Stimulated activated CD8-positive, alpha-beta memory T cell treated with anti-CD3 and anti-CD28 coated beads, Interleukin-12 subunit alpha, Interleukin-12 subunit beta, amount 100 ng/mL, for 1 hour (primary cell): ENCODE results near the gene TCTN2.

Experiments
- DNase-seq: peaks from one replicate; pipeline ENCODE4 v3.0.0-alpha.2; 2020; ENCODE audit warnings: low read depth

Gene TCTN2

GRCh38 chr12:123686636-123687190, 15.8 kb downstream of the TCTN2 start:
- DNase-seq = no peak

DNA sequence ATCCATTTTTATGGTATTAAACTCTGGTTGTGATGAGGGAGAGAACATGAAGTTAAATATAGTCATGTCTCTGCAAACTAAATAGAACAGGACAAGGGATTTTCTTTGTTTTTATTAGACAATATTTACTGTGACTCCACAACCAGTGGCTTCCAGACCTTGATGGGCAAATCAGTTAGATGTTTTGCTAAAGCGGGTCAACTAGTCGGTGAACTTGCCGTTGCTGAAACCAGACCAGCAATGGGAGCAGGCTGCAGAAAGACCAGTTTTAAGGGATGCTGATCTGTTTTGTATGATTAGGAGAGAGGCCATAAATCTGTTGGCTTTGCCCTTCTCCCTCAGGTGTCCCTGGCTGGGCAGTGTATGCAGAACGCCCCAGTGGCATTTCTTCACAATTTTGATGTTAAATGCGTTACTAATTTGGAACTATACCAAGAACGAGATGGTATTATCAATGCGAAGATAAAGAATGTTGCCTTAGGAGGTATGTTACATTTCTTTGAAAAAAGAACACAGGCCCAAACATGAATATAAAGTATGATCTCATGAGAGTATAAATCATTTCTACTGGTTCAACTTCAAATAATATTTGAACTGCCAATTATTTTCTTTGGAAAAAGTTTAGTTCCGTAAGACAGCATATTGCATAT, 19.4 kb downstream of the TCTN2 start:
- DNase-seq = no peak

DNA sequence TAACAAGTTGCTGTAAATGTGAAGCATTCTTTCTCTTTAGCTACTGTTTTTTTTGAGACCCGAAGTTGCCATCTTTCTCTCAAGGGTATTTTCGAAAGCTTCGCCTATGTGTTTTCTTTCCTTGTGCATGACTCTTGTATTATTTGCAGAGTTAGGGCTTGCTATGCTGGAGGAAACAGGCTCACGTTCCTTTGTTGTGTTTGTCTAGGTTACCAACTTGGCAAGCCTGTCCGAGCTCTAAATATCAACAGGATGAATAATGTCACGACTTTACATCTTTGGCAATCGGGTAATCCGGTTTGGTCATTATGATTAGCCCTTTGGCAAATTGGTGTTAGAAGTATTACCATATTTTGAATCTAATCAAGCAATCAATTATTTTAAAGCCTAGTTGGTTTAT, 25.3 kb downstream of the TCTN2 start:
- no peak for DNase-seq

- no peak for DNase-seq
Observed at GRCh38 chr12:123696646-123697045, 25.7 kb downstream of the TCTN2 start.

DNA sequence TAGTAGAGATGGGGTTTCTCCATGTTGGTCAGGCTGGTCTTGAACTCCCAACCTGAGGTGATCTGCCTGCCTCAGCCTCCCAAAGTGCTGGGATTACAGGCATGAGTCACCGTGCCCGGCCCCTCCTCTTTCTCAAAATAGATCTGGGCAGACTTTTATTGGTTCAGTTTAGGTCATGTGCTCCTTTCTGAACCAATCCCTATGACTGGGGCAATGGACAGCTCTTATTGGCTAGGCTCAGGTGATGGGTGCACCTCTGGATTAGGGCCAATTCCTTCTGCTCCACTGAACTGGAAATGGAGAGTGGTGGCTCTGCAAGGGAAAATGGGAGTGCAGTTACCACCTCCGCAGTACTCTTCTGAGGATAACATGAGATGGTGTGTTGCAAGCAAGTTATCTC, 35.0 kb downstream of the TCTN2 start:
- DNase-seq = no peak

DNA sequence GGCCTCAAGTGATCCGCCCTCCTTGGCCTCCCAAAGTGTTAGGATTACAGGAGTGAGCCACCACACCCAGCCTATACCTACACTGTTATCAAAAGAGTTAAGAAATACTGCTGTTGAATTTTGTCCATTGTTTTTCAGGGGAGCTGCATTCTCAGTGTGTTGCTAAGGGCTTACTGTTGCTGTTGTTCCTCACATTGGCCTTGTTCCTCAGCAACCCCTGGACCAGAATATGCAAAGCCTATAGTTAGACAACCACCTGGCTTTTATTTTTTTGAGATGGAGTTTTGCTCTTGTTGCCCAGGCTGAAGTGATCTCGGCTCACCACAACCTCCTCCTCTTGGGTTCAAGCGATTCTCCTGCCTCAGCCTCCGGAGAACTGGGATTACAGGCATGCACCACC, 36.6 kb downstream of the TCTN2 start:
- no peak for DNase-seq

DNA sequence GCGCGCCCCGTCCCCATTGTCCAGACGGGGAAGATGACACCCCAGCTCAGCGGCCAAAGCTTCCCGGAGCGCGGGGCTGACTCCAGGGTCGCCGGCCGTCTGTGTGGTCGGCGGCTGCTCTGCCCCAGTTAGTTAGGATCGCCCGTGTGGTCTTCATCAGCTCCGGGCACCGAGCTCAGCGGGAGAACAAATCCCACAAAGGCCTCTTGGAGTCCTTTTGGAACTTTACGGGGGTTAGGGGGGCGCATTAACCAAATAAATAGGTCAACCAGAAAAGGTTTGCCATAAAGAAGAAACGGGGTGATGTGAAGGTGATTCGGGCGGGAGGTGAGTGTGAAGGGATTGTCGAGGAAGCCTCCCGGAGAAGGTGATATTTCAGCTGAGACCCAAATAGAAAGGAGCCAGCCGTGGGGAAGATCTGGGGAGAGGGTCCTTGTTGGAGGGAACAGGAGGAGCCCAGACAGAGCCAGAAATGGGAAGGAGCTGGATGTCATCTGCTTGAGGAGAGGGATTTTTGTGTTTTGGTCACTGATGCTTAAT, 41.9 kb downstream of the TCTN2 start:
- no peak for DNase-seq

DNA sequence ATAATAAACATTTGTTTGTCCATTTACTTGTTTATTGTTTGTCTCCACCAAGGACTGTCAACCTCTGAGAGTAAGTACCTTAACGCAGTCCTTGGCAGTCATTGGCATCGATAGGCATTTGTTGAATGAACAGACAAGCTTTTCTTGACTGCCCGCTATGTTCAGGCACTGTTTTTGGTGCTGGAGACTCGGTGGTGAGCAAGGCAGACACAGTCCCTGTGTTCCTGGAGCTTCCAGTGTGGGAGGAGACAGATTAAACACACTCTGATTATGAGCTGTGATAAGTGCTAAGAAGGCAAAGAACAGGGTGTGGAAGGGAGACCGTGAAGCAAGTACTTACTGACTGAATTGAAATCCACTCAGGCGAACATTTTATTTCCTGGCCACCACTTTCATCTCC, 42.5 kb downstream of the TCTN2 start:
- no peak for DNase-seq

GRCh38 chr12:123713823-123714585, 43.1 kb downstream of the TCTN2 start:
- DNase-seq = no peak

DNA sequence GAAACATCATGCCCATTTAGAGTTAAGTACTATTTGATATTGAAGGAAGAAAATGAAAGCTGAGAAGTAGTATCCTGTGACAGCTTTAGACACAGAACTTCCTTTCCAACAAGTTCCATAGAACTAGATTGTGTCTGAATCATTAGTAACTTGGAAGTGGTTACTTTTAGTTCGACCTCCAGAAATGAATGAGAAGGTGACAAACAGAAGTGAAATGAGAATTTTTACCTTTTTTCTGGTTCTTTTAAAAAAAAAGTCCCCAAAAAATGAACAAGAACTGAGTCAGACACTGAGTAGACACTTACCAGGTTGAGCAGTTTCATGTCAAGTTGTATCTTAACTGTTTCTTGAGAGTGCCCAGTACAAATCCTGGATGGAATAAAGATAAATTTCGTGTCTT, 44.3 kb downstream of the TCTN2 start:
- DNase-seq = no peak

DNA sequence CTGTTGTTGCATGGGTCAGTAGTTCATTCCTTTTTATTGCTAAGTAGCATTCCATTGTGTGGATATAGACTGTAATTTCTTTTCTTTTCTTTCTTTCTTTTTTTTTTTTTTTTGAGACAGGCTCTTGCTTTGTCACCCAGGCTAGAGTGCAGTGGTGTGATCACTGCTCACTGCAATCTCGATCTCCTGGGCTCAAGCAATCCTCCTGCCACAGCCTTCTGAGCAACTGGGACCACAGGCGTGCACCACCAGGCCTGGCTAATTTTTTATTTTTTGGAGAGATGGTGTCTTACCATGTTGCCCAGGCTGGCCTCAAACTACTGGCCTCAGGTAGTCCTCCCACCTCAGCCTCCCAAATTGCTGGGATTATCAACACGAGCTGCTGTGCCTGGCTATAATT, 46.4 kb downstream of the TCTN2 start:
- DNase-seq = no peak

GRCh38 chr12:123720141-123720814, 49.4 kb downstream of the TCTN2 start:
- no peak for DNase-seq

DNA sequence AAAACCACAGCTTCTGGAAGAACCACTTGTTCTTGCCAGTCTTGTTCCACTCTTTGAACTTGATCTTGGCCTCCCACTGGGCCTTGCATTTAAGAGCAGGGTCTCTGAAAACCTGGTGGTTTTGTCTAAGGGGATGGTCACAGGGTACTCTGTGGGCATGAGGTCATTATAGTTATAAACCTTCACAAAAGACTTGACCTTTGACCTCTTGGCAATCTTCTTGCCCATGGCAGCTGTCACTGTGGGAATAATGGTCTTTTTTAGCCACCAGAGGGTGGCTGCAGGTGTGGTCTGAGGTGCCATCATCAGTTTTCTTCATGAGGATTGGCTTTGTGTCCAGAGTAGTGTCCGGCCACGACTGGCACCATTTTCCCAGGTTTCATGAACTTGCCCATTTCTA, 50.3 kb downstream of the TCTN2 start:
- DNase-seq = no peak

DNA sequence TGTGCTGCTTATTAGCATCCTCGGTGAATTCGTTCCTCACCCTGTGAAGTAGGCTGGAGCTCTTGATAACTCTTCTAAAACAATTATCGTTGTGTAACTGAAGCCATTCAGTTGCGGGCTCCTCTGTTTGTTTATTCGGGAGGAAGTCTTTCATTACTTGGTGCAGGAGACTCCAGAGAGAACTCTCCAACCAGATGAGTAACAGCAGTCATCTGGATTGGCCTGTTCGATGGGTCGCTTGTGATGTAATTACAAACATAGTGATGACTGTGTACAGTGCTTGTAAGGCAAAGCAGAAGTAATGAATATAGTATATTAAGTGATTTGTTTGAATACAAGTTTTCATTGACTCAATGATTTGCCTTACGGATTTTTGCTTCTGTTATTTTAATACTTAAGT, 52.1 kb downstream of the TCTN2 start:
- no peak for DNase-seq

DNA sequence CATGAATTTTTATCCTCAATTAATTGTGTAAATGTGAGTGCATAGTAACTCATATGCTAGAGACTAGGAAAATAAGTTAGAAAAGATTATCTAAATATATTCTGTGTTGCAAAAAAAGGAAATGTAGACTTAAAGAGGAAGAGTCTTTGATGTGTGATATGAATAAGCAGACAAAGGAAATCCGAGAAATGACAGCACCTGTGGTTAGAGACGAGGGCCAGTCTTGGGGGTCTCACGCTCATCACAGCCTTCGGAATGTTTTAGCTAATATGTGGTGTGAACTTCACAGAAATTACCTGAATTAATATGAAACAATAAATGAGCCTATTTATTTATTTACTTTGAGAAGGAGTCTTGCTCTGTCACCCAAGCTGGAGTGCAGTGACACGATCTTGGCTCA, 52.9 kb downstream of the TCTN2 start:
- DNase-seq = no peak

- DNase-seq = no peak
Observed at GRCh38 chr12:123726244-123726643, 55.3 kb downstream of the TCTN2 start.

DNA sequence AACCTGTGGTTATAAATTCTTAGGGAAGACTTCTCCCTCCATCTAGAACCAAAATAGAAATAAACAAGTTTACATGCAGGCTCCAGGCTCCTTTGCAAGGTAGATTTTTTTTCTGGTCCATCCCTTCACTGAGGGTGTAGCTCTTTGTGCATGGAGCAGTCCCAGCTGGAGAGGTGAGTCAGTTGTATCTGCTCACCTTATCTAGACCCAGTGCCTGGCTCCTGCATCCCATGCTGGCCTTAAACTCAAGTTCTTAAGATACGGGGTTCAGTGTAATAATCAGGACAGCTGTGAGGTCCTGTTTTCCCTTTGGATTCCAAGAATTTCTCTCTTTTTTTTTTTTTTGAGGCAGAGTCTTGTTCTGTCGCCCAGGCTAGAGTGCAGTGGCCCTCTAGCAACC, 56.0 kb downstream of the TCTN2 start:
- DNase-seq = no peak

DNA sequence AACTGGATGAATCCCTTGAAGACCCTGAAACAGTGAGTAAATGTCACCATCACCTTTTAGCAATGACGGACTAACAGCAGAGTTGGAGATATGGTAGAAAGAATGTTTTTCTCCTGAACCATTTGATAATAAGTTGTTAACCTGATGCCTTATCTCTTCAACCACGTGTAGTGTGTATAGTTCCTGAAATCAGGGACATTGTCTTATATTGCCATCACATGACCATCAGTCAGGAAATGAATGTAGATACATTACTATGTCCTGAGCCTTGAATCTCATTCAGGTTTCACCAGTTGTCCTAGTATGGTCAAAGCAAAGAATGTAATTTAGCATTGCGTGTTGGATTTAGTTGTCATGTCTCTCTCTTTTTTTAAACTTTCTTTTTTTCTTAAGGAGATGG, 57.0 kb downstream of the TCTN2 start:
- DNase-seq = no peak

GRCh38 chr12:123731596-123731995, 60.7 kb downstream of the TCTN2 start:
- no peak for DNase-seq

DNA sequence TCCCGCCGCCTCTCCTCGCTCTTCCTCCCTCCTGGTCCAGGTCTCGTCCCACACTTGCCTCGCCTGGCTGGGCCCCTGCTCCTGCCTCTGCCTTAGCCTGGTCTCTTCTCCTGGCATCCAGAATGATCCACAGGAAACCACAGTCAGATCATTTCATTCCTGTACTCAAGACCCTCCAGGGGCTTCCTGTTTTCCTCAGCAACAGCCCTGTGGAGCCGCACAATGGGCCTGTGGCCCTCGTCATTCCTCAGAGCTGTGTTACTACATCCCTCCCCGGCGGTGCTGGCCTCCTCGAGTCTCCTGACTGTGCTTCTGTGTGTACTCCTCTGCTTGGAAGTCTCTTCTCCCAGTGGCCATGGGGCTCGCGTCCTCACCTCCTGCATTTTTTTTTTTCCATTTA, 61.3 kb downstream of the TCTN2 start:
- DNase-seq = no peak

DNA sequence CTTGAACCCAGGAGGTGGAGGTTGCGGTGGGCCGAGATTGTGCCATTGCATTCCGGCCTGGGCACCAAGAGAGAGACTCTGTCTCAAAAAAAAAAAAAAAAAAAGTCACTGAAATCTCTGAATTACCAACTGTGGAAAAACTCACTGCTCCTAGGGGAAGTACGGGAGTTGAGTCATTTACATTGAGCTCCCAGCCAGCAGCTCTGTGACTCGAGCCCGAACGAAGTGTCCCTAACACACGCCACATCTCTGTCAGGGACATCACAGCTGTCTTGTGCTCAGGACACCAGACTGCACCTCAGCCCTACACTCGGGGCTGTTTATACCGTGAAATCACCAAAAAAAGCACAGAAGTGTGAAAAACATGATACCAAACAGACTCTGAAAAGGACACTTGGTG, 62.3 kb downstream of the TCTN2 start:
- no peak for DNase-seq

GRCh38 chr12:123734268-123734667, 63.4 kb downstream of the TCTN2 start:
- no peak for DNase-seq
